Fibroblast of mammary gland (primary cell): Measurements from ENCODE around the gene ASTN2.

Experiments
- DNase-seq: peaks from one replicate; pipeline ENCODE4 v3.0.0-alpha.2; 2010; ENCODE audit warnings: low read depth
- H3K4me3 ChIP-seq: 2 replicates; pipeline ENCODE4 v1.5.1; 2011; ENCODE audit warnings: low read depth, mild to moderate bottlenecking, low read length, moderate library complexity; ENCODE audit not compliant: control insufficient read depth
- CTCF ChIP-seq: conservative IDR thresholded peaks from 2 replicates; pipeline ENCODE4 v1.5.1; 2011; ENCODE audit warnings: low read depth, low read length, inconsistent platforms; ENCODE audit not compliant: control insufficient read depth, insufficient read depth

Gene ASTN2

GRCh38 chr9:117214416-117214815, 200.4 kb downstream of the ASTN2 start:
- no peak overlapping the region for H3K4me3 ChIP-seq
- no peak for TF ChIP-seq CTCF
- DNase-seq: no peak

GRCh38 chr9:117211280-117211679, 203.6 kb downstream of the ASTN2 start:
- TF ChIP-seq CTCF: no peak
- no peak for DNase-seq

GRCh38 chr9:117205806-117206205, 209.1 kb downstream of the ASTN2 start:
- TF ChIP-seq CTCF: no peak
- DNase-seq: no peak

More at GRCh38 chr9:117211280-117211679, 203.6 kb downstream of the ASTN2 start:
- no peak overlapping the region for H3K4me3 ChIP-seq

GRCh38 chr9:117204971-117205370, 209.9 kb downstream of the ASTN2 start:
- TF ChIP-seq CTCF: no peak
- no peak for DNase-seq

More at GRCh38 chr9:117205806-117206205, 209.1 kb downstream of the ASTN2 start:
- H3K4me3 ChIP-seq: no peak overlapping the region

GRCh38 chr9:117191504-117192261, 223.2 kb downstream of the ASTN2 start:
- DNase-seq: no peak
- H3K4me3 ChIP-seq: no peak overlapping the region
- TF ChIP-seq CTCF: no peak

More at GRCh38 chr9:117204971-117205370, 209.9 kb downstream of the ASTN2 start:
- H3K4me3 ChIP-seq: no peak overlapping the region

GRCh38 chr9:117189121-117189520, 225.7 kb downstream of the ASTN2 start:
- TF ChIP-seq CTCF: no peak
- DNase-seq: no peak
- H3K4me3 ChIP-seq: no peak overlapping the region
